IMR-90 (cell line): ENCODE measurements around the gene CTPS1. TPM values are rescaled to one million over a fixed set of nuclear protein-coding genes. Genes with fewer than 3 reads are reported as not detected.
A peak's percentile ranks its signal among the peaks of the same experiment; 100 is the strongest.

Source experiments
- ATAC-seq: fragments of 200-7000 bp; cut with Tn5 transposase; 2 replicates; pipeline ENCODE4 v1.9.1; 2020; ENCODE audit warnings: low read depth, mild to moderate bottlenecking, moderate library complexity
- BruUV-seq: library from RNA; stranded (reverse); fragments of 400-500 nt; replicated peaks from 2 replicates; lab custom pipeline; 2021; lab: Mats Ljungman, UMichigan
- CTCF ChIA-PET: fragments of 300-600 bp; formaldehyde crosslinking; extraction: SDS; loops from one replicate; lab custom pipeline; 2021; ENCODE audit warnings: antibody characterized with exemption; lab: Yijun Ruan, JAX
- POLR2A ChIA-PET: fragments of 300-600 bp; sonication (Branson Sonifier 250); formaldehyde crosslinking; loops from one replicate; lab custom pipeline; 2022; ENCODE audit warnings: antibody characterized with exemption; ENCODE audit not compliant: unreplicated experiment; lab: Charles Lee
- DNase-seq: peaks from one replicate; pipeline ENCODE4 v3.0.0; 2013
- H2AFZ ChIP-seq: replicated peaks from 2 replicates; pipeline ENCODE3; 2013; ENCODE audit warnings: low read length, mild to moderate bottlenecking; ENCODE audit not compliant: poor library complexity
- H2AK5ac ChIP-seq: 2 replicates; pipeline ENCODE4 v1.6.1; 2013; ENCODE audit warnings: low read depth, low read length, inconsistent platforms
- H2AK9ac ChIP-seq: replicated peaks from 2 replicates; pipeline ENCODE3; 2013; ENCODE audit warnings: mild to moderate bottlenecking, low read depth, low read length, moderate library complexity; ENCODE audit not compliant: poor library complexity
- H2BK120ac ChIP-seq: 2 replicates; pipeline ENCODE4 v1.6.1; 2013; ENCODE audit warnings: low read depth, low read length, inconsistent platforms
- H2BK15ac ChIP-seq: 3 replicates; pipeline ENCODE4 v1.6.1; 2013; ENCODE audit warnings: low read depth, low read length, inconsistent platforms
- H2BK20ac ChIP-seq: 2 replicates; pipeline ENCODE4 v1.6.1; 2013; ENCODE audit warnings: low read depth, mild to moderate bottlenecking, inconsistent platforms, low read length, moderate library complexity
- H2BK5ac ChIP-seq: 2 replicates; pipeline ENCODE4 v1.6.1; 2013; ENCODE audit warnings: mild to moderate bottlenecking, low read depth, low read length, inconsistent platforms; ENCODE audit not compliant: poor library complexity, severe bottlenecking
- H3K14ac ChIP-seq: replicated peaks from 2 replicates; pipeline ENCODE4 v1.6.1; 2013; ENCODE audit warnings: low read depth, low read length, inconsistent platforms
- H3K18ac ChIP-seq: 2 replicates; pipeline ENCODE4 v1.6.1; 2013; ENCODE audit warnings: low read depth, low read length, control low read depth
- H3K23ac ChIP-seq: 2 replicates; pipeline ENCODE4 v1.6.1; 2013; ENCODE audit warnings: low read depth, low read length, inconsistent platforms
- H3K27ac ChIP-seq: 2 replicates; pipeline ENCODE4 v1.5.1; 2013; ENCODE audit warnings: mild to moderate bottlenecking, control low read depth, low read length; ENCODE audit not compliant: insufficient read depth
- H3K27me3 ChIP-seq: 2 replicates; pipeline ENCODE4 v1.6.1; 2013; ENCODE audit warnings: low read length; ENCODE audit not compliant: control insufficient read depth, insufficient read depth
- H3K36me3 ChIP-seq: 2 replicates; pipeline ENCODE4 v1.6.1; 2013; ENCODE audit warnings: low read length, mixed read lengths; ENCODE audit not compliant: control insufficient read depth, insufficient read depth
- H3K4ac ChIP-seq: 2 replicates; pipeline ENCODE4 v1.6.1; 2013; ENCODE audit warnings: low read depth, low read length, inconsistent platforms
- H3K4me1 ChIP-seq: 2 replicates; pipeline ENCODE4 v1.6.1; 2013; ENCODE audit warnings: low read length, mixed read lengths; ENCODE audit not compliant: control insufficient read depth, insufficient read depth
- H3K4me2 ChIP-seq: 2 replicates; pipeline ENCODE4 v1.6.1; 2013; ENCODE audit warnings: low read depth, mild to moderate bottlenecking, control low read depth, low read length, moderate library complexity
- H3K4me3 ChIP-seq: 2 replicates; pipeline ENCODE4 v1.5.1; 2013; ENCODE audit warnings: low read depth, mild to moderate bottlenecking, control low read depth, low read length, moderate library complexity; ENCODE audit not compliant: insufficient read depth
- H3K56ac ChIP-seq: 2 replicates; pipeline ENCODE4 v1.6.1; 2013; ENCODE audit warnings: low read length, inconsistent platforms; ENCODE audit not compliant: insufficient read depth; ENCODE audit errors: extremely low read depth
- H3K79me1 ChIP-seq, 2 experiments: 2 replicates each; pipeline ENCODE4 v1.6.1; 2013; ENCODE audit warnings: low read length in 2 of 2, inconsistent platforms in 1 of 2, low read depth in 1 of 2
- H3K9ac ChIP-seq: 2 replicates; pipeline ENCODE4 v1.6.1; 2013; ENCODE audit warnings: low read depth, low read length, control low read depth
- H3K9me1 ChIP-seq: 2 replicates; pipeline ENCODE4 v1.6.1; 2013; ENCODE audit warnings: low read length, inconsistent platforms; ENCODE audit not compliant: insufficient read depth
- H3K9me3 ChIP-seq: 2 replicates; pipeline ENCODE4 v1.6.1; 2013; ENCODE audit warnings: low read length; ENCODE audit not compliant: control insufficient read depth, insufficient read depth
- H4K20me1 ChIP-seq: 2 replicates; pipeline ENCODE4 v1.6.1; 2013; ENCODE audit warnings: low read length, inconsistent platforms; ENCODE audit not compliant: insufficient read depth
- H4K5ac ChIP-seq: 2 replicates; pipeline ENCODE4 v1.6.1; 2013; ENCODE audit warnings: mild to moderate bottlenecking, low read depth, low read length, control low read depth
- H4K8ac ChIP-seq, 2 experiments: 2 replicates each; pipeline ENCODE4 v1.6.1; 2013; ENCODE audit warnings: low read depth in 2 of 2, low read length in 2 of 2, control low read depth in 1 of 2, inconsistent platforms in 1 of 2
- H4K91ac ChIP-seq: 2 replicates; pipeline ENCODE4 v1.6.1; 2013; ENCODE audit warnings: low read depth, low read length, inconsistent platforms; ENCODE audit not compliant: insufficient read depth
- FOS ChIP-seq: fragments of 150-350 bp; IDR thresholded peaks from 2 replicates; pipeline ENCODE4 v1.6.1; 2016; ENCODE audit warnings: low read depth, low read length
- MAZ ChIP-seq: IDR thresholded peaks from 2 replicates; pipeline ENCODE4 v1.6.1; 2012; ENCODE audit warnings: low read depth, mild to moderate bottlenecking, low read length, improper control_type of control experiment, moderate library complexity, borderline replicate concordance
- MXI1 ChIP-seq: IDR thresholded peaks from 2 replicates; pipeline ENCODE4 v1.6.1; 2012; ENCODE audit warnings: low read depth, mild to moderate bottlenecking, low read length, moderate library complexity, borderline replicate concordance
- RCOR1 ChIP-seq: IDR thresholded peaks from 2 replicates; pipeline ENCODE4 v1.6.1; 2012; ENCODE audit warnings: mild to moderate bottlenecking, low read length, improper control_type of control experiment; ENCODE audit not compliant: insufficient replicate concordance
- RFX5 ChIP-seq: IDR thresholded peaks from 2 replicates; pipeline ENCODE4 v1.8.0; 2012; ENCODE audit warnings: low read depth, mild to moderate bottlenecking, low read length, moderate library complexity
- SMC3 ChIP-seq: fragments of 150-350 bp; IDR thresholded peaks from 2 replicates; pipeline ENCODE4 v1.6.1; 2016; ENCODE audit warnings: low read depth, mild to moderate bottlenecking, antibody characterized with exemption, low read length, moderate library complexity
- USF2 ChIP-seq: fragments of 150-350 bp; IDR thresholded peaks from 2 replicates; pipeline ENCODE4 v1.6.1; 2017; ENCODE audit warnings: mild to moderate bottlenecking, antibody characterized with exemption, low read length, low read depth
- WGBS, 2 experiments: methylation state at CpG; one replicate each; pipeline versions ENCODE4 v1.1.5 to v1.1.7; 2013; ENCODE audit warnings: missing lambda C conversion rate in 2 of 2; ENCODE audit not compliant: insufficient read length in 1 of 2; ENCODE audit errors: extremely low coverage in 2 of 2; 5-methylcytosine and 5-hydroxymethylcytosine counted together
- dilution Hi-C: fragments of 300-500 bp; cut with HindIII; formaldehyde crosslinking; loops from one replicate; pipeline ENCODE4 v1.14.3; 2018; ENCODE audit warnings: low sequenced_read_pairs; ENCODE audit not compliant: unreplicated experiment
- in situ Hi-C: fragments of 300-500 bp; cut with MboI; formaldehyde crosslinking; loops from 3 replicates; pipeline ENCODE4 v1.14.3; 2019; ENCODE audit warnings: low sequenced_read_pairs, inconsistent platforms, mixed read lengths
- intact Hi-C: fragments of 100-400 bp; cut with micrococcal nuclease; formaldehyde crosslinking; loops from 2 replicates; pipeline ENCODE4 v1.10.0; 2022
- polyA plus RNA-seq, 3 experiments: library from polyadenylated mRNA; depleted of rRNA; stranded (reverse); fragments of >200 nt; gene quantifications; 2 replicates each; pipeline ENCODE4 v1.2.3, GENCODE V29; 2012; ENCODE audit warnings: low replicate concordance in 1 of 3
- total RNA-seq: library from RNA; depleted of rRNA; stranded (reverse); fragments of >200 nt; gene quantifications from 2 replicates; pipeline ENCODE4 v1.2.3, GENCODE V29; 2012
- TF ChIP-seq, protein P1 (sequence below): fragments of 150-350 bp; IDR thresholded peaks from 2 replicates; pipeline ENCODE4 v1.6.1; 2016; ENCODE audit warnings: low read depth, mild to moderate bottlenecking, low read length, moderate library complexity, borderline replicate concordance

Gene CTPS1
- total and polyA plus RNA-seq, 2 of the 4 experiments (the other 2 are of a cell fraction) = 40.4 to 41.0 TPM

DNA sequence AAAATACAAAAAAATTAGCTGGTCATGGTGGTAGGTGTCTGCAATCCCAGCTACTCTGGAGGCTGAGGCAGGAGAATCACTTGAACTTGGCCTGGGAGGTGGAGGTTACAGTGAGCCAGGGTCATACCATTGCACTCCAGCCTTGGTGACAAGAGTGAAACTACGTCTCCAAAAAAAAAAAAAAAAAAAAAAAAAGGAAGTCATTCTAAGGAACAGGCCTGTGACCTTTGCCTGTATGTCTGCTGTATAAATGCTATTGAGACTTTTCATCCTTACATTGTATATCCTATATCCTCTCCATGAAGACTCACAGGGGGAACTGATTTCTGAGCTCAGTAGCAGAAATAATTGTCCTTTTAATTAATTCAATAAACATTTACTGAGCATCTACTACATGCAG is 7.5 kb upstream of the CTPS1 start:
- Histone ChIP-seq H2BK15ac (0 out of 3 replicates have a peak overlapping the region, but pooled peaks have one; percentile 80), H3K18ac (no peak overlapping the region), H4K91ac (no peak overlapping the region), H3K79me1 (no peaks in the 10 kb centered on the region), H3K9me1 (peaks cover 5% of the 10 kb centered on the region; the same call in 1 of the 2 replicates), H4K8ac (no peak overlapping the region), H3K4me2 (no peak overlapping the region), H2AFZ (no peak overlapping the region), H2BK20ac (peak overlapping the region; percentile 74; the same call in 1 of the 2 replicates), H3K4me1 (peaks cover 3% of the 10 kb centered on the region), H2BK5ac (no peak overlapping the region), H3K36me3 (no peaks in the 10 kb centered on the region), H3K14ac (no peak overlapping the region), H3K56ac (no peak overlapping the region), H4K5ac (no peak overlapping the region), H3K4ac (0 out of 2 replicates have a peak overlapping the region, but pooled peaks have one; percentile 31), H4K20me1 (no peaks in the 10 kb centered on the region), H3K9ac (no peak overlapping the region), H2AK9ac (no peak overlapping the region), H3K9me3 (no peaks in the 10 kb centered on the region), H2AK5ac (0 out of 2 replicates have a peak overlapping the region, but pooled peaks have one; percentile 70), H3K27ac (no peak overlapping the region), H2BK120ac (no peak overlapping the region), H3K23ac (no peak overlapping the region), H3K27me3 (no peaks in the 10 kb centered on the region), H3K4me3 (no peak overlapping the region)
- ChIA-PET CTCF (no interaction called here), POLR2A (no interaction called here)
- dilution Hi-C loops (no loop called here), intact Hi-C loops (no loop called here), in situ Hi-C loops (loop anchor here (25.0 kb wide), 1 partner anchor 335 kb away; no protein-coding TSS in a partner anchor)
- no CpG with 5 or more reads among the region's 1 CpG for WGBS, 2 experiments
- ATAC-seq (no peak), DNase-seq (no peak)
- TF ChIP-seq SMC3 (no peak), USF2 (no peak), MAZ (no peak), RCOR1 (no peak), RFX5 (no peak), FOS (no peak), MXI1 (no peak)
- TF ChIP-seq, protein P1, sequence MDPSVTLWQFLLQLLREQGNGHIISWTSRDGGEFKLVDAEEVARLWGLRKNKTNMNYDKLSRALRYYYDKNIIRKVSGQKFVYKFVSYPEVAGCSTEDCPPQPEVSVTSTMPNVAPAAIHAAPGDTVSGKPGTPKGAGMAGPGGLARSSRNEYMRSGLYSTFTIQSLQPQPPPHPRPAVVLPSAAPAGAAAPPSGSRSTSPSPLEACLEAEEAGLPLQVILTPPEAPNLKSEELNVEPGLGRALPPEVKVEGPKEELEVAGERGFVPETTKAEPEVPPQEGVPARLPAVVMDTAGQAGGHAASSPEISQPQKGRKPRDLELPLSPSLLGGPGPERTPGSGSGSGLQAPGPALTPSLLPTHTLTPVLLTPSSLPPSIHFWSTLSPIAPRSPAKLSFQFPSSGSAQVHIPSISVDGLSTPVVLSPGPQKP = no peak
- no TSS peak for BruUV-seq
